GM19372 (cell line): Measurements from ENCODE around the gene CARMIL1.

Experiments used
- ATAC-seq: cut with Tn5 transposase; IDR thresholded peaks from one replicate; pipeline ENCODE4 v1.9.1; 2021; ENCODE audit warnings: mild to moderate bottlenecking, low read depth, moderate library complexity; ENCODE audit not compliant: unreplicated experiment

Gene CARMIL1

DNA sequence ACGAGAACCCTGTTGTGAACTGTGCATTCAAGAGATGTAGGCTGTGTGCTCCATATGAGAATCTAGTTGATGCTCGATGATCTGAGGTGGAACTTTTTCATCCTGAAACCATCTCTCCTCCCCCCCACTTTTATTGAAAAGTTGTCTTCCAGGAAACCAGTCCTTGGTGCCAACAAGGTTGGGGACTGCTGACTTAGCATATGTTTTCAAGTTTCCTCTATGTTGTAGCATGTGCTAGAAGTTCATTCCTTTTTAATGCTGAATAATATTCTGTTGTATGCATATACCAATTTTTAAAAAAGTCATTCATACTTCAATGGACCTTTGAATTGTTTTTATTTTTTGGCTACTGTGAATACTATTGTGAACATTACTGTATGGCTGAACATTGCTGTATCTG is 27.2 kb downstream of the CARMIL1 start:
- ATAC-seq = no peak

DNA sequence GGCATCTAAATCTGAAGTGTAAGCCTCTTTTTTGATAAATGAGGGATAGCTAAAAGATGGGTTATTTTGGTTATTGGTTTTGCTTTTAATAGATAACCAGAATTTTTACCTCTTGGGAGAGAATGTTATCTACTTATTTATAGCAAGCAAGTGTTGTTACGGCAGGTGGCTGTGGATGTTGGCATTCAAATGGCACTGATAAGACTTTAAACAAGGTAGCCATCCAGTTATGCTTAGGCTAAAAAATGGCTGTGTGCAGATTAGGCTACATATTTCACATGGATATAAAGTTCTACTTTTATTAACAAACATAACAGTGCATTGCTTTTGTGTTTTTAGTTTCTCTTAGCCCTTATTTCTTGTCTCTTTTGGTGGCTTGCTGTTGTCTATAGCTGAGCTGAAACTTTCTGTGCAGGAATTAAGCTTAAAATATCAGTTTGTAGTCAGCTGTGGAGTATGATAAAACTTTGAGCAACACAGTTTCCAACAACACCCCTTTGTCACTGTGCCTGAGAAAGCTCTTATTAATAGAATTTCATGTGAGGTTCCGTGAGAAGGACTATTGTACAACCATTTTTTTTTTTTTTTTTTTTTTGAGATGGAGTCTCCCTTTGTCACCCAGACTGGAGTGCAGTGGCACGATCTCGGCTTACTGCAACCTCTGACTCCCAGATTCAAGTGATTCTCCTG is 28.8 kb downstream of the CARMIL1 start:
- ATAC-seq = no peak

GRCh38 chr6:25309886-25310285 is 30.7 kb downstream of the CARMIL1 start:
- ATAC-seq = no peak

- ATAC-seq = no peak
Measured at GRCh38 chr6:25311331-25311840, 32.2 kb downstream of the CARMIL1 start.

- no peak for ATAC-seq
Measured at GRCh38 chr6:25312034-25312620, 33.0 kb downstream of the CARMIL1 start.

DNA sequence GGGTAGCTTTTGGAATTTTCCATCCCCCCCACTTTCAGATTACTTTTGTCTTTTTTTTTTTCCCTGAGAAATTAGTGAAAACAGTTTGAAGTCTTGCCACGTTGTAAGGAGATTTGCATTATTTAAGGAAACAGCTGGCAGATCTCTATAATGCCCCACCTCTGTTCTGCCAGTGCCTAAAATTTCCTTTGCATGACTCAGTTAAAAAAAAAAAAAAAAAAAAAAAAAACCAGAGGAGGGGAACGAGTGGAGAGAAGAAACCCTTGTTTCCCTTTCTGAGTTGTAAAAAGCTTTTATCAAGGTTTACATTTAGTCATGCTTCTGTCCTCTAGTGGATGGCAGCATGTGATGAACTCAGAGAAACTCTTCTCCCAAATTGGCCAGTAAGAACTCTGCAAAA is 33.5 kb downstream of the CARMIL1 start:
- ATAC-seq = no peak

DNA sequence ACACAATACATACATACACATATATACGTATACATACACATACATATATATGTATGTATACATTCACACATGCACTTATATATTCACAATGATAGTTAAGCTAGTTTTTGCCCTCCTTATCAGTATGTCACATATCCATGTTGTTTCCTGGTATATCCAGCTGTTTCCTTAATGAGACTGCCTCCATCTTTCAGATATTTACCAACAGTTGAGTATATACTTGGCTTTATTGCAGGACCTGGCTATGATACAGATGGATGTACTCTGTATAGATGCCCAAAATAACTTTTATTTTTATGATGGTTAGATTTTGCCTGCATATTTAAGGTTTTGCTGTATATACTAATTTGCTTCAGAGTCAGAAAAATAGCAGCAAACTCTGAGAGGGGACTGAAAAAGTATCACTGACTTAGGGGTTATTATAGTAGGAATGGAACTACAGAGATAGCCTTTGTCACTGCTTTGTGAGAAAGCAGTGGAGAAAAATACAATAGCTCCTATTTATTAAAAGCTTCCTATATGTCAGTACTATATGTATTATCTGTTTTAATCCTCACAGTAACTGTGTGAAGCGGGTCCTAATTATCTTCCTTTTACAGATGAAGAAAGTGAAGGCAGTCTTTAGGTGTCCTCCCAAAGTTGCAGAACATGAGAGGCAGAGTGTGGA is 35.5 kb downstream of the CARMIL1 start:
- no peak for ATAC-seq

DNA sequence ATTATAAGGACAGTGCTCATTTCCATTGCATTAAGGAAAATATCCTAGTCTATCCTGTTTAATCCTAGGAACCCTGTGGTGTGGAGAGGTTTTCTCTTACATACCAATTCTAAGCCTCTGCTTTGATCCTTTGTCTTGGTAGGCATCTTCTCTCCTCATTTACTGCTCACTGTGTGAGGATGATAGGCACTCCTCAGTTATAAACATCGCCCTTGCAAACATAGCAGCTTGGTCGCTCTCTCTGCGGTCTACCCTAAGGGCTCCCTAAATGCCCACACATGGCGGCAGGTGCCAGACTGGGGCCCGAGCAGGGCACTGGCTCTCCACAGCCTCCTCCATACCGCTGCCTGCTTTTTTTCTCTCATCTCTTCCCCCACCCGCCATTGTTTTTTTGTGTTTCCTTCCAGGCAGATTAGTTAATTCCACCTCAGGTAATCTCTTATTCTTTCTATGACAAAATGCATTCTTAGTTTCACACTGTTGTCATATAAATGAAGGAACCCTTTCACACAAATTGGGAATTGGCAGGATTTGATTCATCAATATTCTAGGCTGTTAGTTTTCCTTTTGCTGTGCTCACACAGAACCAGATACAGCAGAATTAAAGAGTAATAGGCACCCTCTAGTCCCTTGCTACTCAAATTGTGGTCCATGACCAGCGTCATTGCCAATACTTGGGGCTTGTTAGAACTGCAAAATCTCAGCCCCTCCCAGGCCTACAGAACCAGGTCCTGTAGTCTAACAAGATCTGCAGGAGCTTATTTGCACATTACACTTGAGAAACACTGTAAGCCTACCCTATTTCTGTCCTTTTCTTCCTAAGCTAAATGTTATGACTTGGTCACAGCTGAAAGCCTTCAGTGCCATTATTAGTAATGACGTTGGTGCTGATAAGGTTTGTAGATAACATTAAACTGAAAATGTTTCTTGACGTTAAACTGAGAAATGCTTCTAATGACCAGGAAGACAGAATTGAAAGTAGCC is 36.3 kb downstream of the CARMIL1 start:
- no peak for ATAC-seq

DNA sequence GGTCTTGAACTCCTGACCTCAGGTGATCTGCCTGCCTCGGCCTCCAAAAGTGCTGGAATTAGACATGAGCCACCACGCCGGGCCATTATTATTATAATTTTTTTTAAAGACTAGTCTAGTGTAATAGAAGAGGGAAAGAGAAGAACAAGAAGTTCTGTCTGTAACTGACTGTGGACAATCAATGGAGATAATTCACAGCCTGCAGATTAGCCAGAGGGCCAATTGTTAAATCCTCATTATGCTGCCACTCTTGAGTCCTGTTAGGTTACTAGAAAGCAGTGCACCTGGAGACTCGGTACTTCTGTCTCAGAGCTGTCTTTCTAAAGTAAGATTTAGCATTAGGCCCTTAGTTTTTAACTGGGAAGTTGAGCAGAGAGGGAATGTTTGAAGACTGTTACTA is 37.5 kb downstream of the CARMIL1 start:
- no peak for ATAC-seq

DNA sequence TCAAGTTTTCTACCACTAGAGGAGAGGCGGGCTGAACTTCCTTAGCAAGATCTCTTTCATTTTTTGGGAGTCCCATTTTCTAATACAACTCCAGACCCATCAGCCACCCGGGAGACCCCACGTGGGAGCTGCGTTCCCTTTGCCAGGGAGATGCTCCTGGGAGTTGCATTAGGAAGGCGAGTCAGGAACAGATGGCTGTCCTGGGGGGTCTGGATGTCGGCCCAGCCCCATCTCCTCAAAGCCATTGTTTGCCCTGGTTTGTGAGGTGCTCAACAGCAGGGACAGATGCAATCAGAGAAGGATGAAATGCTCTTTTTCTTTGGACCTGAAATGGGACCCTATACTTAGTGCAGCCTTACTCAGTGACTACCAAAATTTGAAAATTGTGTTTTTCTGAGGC is 39.4 kb downstream of the CARMIL1 start:
- ATAC-seq = no peak

DNA sequence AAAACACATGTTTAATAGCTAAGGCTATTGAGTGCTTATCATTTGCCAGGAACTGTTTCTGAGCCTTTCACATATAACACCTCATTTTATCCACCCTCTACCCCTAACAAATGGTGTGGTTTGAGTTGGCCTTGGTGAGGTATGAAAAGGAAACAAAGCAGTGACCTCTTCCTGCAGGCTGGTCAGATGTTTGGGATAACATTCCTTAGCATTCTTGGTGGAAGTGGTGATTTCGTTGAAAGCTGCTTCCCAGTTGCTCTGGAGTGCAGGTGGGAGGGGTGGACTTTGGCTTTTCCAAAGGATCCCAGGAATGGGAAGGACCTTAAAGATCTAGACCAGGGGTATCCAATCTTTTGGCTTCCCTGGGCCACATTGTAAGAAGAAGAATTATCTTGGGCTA is 41.3 kb downstream of the CARMIL1 start:
- no peak for ATAC-seq

- ATAC-seq = no peak
Measured at GRCh38 chr6:25322692-25323091, 43.5 kb downstream of the CARMIL1 start.

GRCh38 chr6:25324066-25324762 is 45.0 kb downstream of the CARMIL1 start:
- ATAC-seq = no peak

DNA sequence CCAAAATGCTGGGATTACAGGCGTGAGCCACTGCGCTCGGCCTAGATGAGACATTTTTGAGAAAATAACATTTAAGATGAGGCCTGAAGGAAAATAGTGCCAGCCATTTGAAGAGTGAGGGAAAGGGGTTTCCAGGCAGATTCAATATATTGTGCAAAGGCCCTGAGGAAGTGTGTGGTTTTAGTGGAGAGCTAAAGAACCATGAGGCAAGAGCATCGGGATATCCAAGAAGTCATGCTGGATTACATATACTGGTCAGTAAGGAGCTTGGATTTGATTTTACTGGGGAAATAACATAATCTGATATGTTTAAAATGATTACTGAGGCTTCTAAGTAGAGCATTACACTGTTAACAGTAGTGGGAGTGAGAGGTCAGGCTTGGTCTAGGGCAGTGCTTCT is 47.0 kb downstream of the CARMIL1 start:
- no peak for ATAC-seq

- ATAC-seq = no peak
Measured at GRCh38 chr6:25326960-25327359, 47.8 kb downstream of the CARMIL1 start.

DNA sequence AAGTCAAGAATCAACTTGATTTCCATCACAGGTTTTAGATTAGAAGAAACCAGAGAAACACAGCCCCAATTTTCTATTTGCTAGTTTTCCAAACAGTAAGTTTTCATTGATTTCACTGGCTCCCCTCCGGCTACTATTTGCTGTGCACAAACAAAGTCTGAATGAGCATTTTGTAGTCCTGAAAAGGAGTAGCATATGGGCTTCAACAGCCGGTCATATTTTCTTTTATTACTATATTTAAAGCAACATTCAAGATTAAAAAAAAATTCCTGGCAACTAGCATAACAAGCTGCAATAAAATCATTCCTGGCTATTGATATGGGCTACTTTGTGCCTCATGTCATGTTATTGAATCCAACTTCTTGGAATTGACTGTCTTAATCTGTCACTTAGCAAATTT is 48.3 kb downstream of the CARMIL1 start:
- ATAC-seq = no peak

DNA sequence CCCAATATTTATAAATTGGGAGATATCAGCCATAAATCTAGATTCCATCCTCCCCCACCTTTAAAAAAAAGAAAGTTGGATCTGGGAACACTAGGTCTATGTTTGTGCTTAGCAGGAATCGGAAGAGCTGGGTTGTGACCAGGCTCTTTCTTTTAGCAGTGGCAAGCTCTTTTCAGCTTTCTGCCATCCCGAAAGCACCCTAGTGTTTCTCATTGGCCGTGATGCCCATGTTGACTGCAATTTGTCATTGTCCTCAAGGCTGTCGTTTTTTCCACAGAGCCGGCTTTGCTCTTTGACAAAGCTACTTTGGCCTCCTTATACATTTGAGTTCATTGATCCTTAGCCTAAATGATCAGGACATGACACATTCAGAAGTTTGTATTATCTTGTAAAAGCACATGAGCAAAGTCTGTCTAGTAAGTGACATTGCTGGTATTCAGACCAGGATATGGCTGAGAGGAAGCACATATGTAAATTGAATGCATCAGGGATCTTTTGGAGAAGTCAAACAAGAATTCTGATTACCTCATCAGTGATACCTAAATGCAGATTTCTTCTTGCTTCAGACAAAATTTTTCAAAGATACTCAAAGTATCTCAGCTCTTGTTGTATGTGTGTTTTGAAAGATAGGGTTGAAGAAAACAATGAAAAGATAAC is 50.1 kb downstream of the CARMIL1 start:
- no peak for ATAC-seq

GRCh38 chr6:25329982-25330381 is 50.8 kb downstream of the CARMIL1 start:
- no peak for ATAC-seq
